ENCODE results near the gene SNAP29.

GRCh38 chr22:20933910-20934309 lies 75.1 kb downstream of the SNAP29 start:
- TF ChIP-seq, protein P1, sequence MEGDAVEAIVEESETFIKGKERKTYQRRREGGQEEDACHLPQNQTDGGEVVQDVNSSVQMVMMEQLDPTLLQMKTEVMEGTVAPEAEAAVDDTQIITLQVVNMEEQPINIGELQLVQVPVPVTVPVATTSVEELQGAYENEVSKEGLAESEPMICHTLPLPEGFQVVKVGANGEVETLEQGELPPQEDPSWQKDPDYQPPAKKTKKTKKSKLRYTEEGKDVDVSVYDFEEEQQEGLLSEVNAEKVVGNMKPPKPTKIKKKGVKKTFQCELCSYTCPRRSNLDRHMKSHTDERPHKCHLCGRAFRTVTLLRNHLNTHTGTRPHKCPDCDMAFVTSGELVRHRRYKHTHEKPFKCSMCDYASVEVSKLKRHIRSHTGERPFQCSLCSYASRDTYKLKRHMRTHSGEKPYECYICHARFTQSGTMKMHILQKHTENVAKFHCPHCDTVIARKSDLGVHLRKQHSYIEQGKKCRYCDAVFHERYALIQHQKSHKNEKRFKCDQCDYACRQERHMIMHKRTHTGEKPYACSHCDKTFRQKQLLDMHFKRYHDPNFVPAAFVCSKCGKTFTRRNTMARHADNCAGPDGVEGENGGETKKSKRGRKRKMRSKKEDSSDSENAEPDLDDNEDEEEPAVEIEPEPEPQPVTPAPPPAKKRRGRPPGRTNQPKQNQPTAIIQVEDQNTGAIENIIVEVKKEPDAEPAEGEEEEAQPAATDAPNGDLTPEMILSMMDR (IDR thresholded peaks at IDR 0.05; ENCODE audit: low read length) = no peak
- TF ChIP-seq EZH2 (IDR thresholded peaks at IDR 0.05; ENCODE audit: borderline replicate concordance, low read length) = no peak

Data from OCI-LY1 (cell line).